Upper lobe of left lung (tissue), 6 donors: ENCODE measurements around the gene PITPNM3. TPM values are rescaled to one million over a fixed set of nuclear protein-coding genes. Genes with fewer than 3 reads are reported as not detected.

Experiments used
- ATAC-seq, 2 donors: fragments of 200-7000 bp; cut with Tn5 transposase; one replicate each; pipeline ENCODE4 v1.9.1; 2022; ENCODE audit warnings: mild to moderate bottlenecking in 2 of 2, moderate library complexity in 2 of 2; ENCODE audit not compliant: low FRiP score in 2 of 2
- DNase-seq, 2 donors: peaks; one replicate each; pipeline ENCODE4 v3.0.0-alpha.2; 2019 to 2020
- H3K27ac ChIP-seq, 4 donors: fragments of 200-600 bp; sonication (generic); one replicate each; pipeline ENCODE4 v1.5.1; 2016 to 2019
- H3K27me3 ChIP-seq, 4 donors: fragments of 200-600 bp; sonication (generic); one replicate each; pipeline ENCODE4 v1.5.1; 2017 to 2019
- H3K36me3 ChIP-seq, 4 donors: fragments of 200-600 bp; sonication (generic); one replicate each; pipeline ENCODE4 v1.5.1; 2016 to 2019
- H3K4me1 ChIP-seq, 4 donors: fragments of 200-600 bp; sonication (generic); one replicate each; pipeline ENCODE4 v1.5.1; 2018 to 2019
- H3K4me3 ChIP-seq, 4 donors: fragments of 200-600 bp; sonication (generic); one replicate each; pipeline ENCODE4 v1.5.1; 2017 to 2019; ENCODE audit warnings: mild to moderate bottlenecking in 2 of 4, moderate library complexity in 1 of 4
- H3K9me3 ChIP-seq, 4 donors: fragments of 200-600 bp; sonication (generic); one replicate each; pipeline ENCODE4 v1.5.1; 2018 to 2019
- CTCF ChIP-seq, 6 experiments: fragments of 450-650 bp in 4 of 6; fragments of 200-600 bp in 2 of 6; sonication (generic) in 2 of 6; IDR thresholded peaks; one replicate each; pipeline ENCODE4 v1.5.1; 2016 to 2019; ENCODE audit warnings: antibody characterized with exemption in 6 of 6
- EP300 ChIP-seq, 4 donors: sonication (generic); formaldehyde crosslinking; IDR thresholded peaks; one replicate each; pipeline ENCODE4 v1.5.1; 2017; ENCODE audit warnings: antibody characterized with exemption in 4 of 4, control low read depth in 2 of 4
- POLR2A ChIP-seq, 4 donors: fragments of 450-650 bp; IDR thresholded peaks; one replicate each; pipeline ENCODE4 v1.5.1; 2016 to 2017; ENCODE audit warnings: antibody characterized with exemption in 4 of 4, mild to moderate bottlenecking in 2 of 4
- POLR2AphosphoS5 ChIP-seq, 2 donors: sonication (generic); formaldehyde crosslinking; IDR thresholded peaks; one replicate each; pipeline ENCODE4 v1.5.1; 2017; ENCODE audit warnings: antibody characterized with exemption in 2 of 2
- WGBS, 2 donors: methylation state at CpG; one replicate each; pipeline ENCODE4 v1.1.5; 2017 to 2018; 5-methylcytosine and 5-hydroxymethylcytosine counted together
- total RNA-seq, 6 donors: library from RNA; depleted of rRNA in 4 of 6; stranded (reverse); fragments of >200 nt in 4 of 6; gene quantifications; one replicate each; pipeline versions ENCODE4 v1.1.0 to v1.2.1, GENCODE V29; 2016 to 2021
- donor health status: DM: no; HTN: no; CAD: no; lungs with moderate emphysema.
- donor health status: DM: no; HTN: yes; CAD: no; lungs with severe emphysema.

PITPNM3 gene
- total RNA-seq, 6 donors from 2014 or later: 10.3 to 16.3 (median 12.5) TPM

DNA sequence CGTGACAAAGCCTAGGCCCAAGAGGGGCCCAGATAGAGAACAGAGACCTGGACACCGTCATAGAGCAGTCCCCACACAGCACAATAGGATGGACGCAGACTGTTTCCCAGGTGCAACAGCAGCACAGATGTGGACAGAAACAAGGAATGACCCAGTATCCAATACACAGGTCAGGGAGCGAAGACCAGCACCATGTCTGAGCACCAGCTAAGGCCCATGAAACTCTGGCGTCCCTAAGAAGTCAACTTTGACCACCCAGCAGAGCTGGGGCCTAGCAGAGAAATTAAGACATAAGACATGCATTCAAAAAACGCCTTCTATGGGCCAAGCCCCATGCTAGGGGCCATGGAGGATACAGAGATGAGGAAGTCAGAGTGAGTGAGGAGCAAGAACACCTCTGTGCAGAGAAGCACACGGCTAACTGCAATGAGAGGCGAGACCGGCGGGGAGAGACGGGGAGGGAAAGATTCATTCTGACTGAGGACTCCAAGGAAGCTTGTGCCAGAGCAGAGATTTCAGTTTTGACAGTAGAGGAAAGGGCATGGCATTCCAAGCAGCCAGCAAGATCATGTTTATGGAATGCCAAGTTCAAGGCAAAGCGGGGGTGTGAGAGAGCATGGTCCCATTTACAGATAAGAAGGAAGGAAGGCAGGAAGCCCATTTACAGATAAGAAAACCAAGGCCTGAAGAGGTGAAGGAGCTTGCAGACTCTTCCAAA, 50.8 kb downstream of the PITPNM3 start:
- no peak for DNase-seq
- TF ChIP-seq CTCF (IDR thresholded peaks at IDR 0.05): no peak
- TF ChIP-seq POLR2AphosphoS5 (IDR thresholded peaks at IDR 0.05): no peak
- ATAC-seq: no peak
- 79 to 85% methylated on average over 11 to 12 of the region's 12 CpGs for WGBS, 2 donors
- peaks cover 7 to 27% (median 9%) of the 10 kb centered on the region in 4 donors for H3K4me1 ChIP-seq
- no peaks in the 10 kb centered on the region for H3K27me3 ChIP-seq
- peaks cover 0 to 4% (median 2%) of the 10 kb centered on the region in 4 donors for H3K36me3 ChIP-seq
- no peak overlapping the region for H3K27ac ChIP-seq
- no peak overlapping the region for H3K4me3 ChIP-seq
- no peaks in the 10 kb centered on the region for H3K9me3 ChIP-seq

- TF ChIP-seq EP300 (IDR thresholded peaks at IDR 0.05) (no peak), POLR2A (IDR thresholded peaks at IDR 0.05) (no peak), CTCF (IDR thresholded peaks at IDR 0.05) (no peak), POLR2AphosphoS5 (IDR thresholded peaks at IDR 0.05) (no peak)
- Histone ChIP-seq H3K27ac (no peak overlapping the region), H3K4me3 (no peak overlapping the region), H3K36me3 (peaks cover 0 to 4% (median 2%) of the 10 kb centered on the region in 4 donors), H3K9me3 (no peaks in the 10 kb centered on the region), H3K27me3 (no peaks in the 10 kb centered on the region), H3K4me1 (peaks cover 7 to 26% (median 9%) of the 10 kb centered on the region in 4 donors)
- DNase-seq (no peak), ATAC-seq (no peak)
- WGBS, 2 donors: 85 to 95% methylated on average over 7 of the region's 7 CpGs
Observed at GRCh38 chr17:6503641-6504195, 52.6 kb downstream of the PITPNM3 start.

DNA sequence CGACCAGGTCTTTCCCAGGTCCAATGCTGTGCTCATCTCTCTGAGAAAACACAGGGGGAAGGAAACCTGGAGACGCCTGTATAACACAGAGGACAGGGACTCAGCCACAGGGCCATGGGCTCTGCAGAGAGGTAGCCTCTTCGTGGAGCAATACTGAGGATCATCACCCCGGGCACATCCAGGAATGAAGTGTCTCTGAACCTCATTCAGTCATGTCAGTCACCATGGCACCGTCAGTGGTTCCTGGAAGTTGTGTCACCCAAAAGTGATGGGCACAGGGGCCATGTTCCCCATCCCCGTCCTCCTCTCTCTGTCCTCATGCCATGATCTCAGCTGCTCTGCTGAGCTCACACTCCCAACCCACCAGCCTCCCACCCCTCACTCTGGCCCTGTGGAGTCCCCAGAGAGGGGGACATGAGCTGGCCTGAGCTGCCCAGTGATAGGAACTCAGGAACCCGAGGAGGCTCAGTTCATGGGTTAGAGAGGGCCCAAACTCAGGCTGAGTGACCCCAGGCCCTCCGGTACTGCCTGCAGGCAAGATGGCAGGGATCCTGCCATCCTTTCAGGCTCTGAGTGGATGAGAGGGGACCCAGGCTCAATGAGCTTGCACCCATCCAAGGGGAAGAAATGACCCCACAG, 53.4 kb downstream of the PITPNM3 start:
- peaks cover 7 to 23% (median 9%) of the 10 kb centered on the region in 4 donors for H3K4me1 ChIP-seq
- WGBS, 2 donors: 85 to 87% methylated on average over 6 to 7 of the region's 8 CpGs
- no peak overlapping the region for H3K27ac ChIP-seq
- no peaks in the 10 kb centered on the region for H3K9me3 ChIP-seq
- peaks cover 0 to 4% (median 2%) of the 10 kb centered on the region in 4 donors for H3K36me3 ChIP-seq
- no peak overlapping the region for H3K4me3 ChIP-seq
- no peak for ATAC-seq
- no peak for TF ChIP-seq CTCF (IDR thresholded peaks at IDR 0.05)
- TF ChIP-seq POLR2AphosphoS5 (IDR thresholded peaks at IDR 0.05): no peak
- no peak for TF ChIP-seq POLR2A (IDR thresholded peaks at IDR 0.05)
- no peak for TF ChIP-seq EP300 (IDR thresholded peaks at IDR 0.05)
- no peak for DNase-seq
- H3K27me3 ChIP-seq: no peaks in the 10 kb centered on the region

DNA sequence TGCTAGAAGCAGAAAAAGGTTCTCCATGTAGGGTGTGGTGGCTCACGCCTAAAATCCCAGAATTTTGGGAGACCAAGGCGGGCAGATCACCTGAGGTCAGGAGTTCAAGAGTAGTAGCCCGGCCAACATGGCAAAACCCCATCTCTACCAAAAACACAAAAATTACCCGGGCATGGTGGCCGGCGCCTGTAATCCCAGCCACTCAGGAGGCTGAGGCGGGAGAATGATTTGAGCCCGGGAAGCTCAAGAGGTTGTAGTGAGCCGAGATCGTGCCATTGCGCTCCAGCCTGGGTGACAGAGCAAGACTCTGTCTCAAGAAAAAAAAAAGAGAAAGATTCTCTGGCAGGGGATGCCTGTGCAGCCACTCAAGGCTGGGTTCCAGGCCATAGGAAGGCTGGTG, 54.2 kb downstream of the PITPNM3 start:
- TF ChIP-seq CTCF (IDR thresholded peaks at IDR 0.05): no peak
- no peak overlapping the region for H3K27ac ChIP-seq
- ATAC-seq (no peak), DNase-seq (no peak)
- H3K9me3 ChIP-seq: no peaks in the 10 kb centered on the region
- 94 to 96% methylated on average over 11 of the region's 11 CpGs for WGBS, 2 donors
- no peak overlapping the region for H3K4me3 ChIP-seq
- H3K27me3 ChIP-seq: no peaks in the 10 kb centered on the region
- H3K4me1 ChIP-seq: peaks cover 7 to 19% (median 8%) of the 10 kb centered on the region in 4 donors
- peaks cover 0 to 4% (median 2%) of the 10 kb centered on the region in 4 donors for H3K36me3 ChIP-seq
